HG03354 (cell line): ENCODE measurements around the gene NDUFB2.
"Not testable (repeated sequence)": the region's sequence is repeated elsewhere in the genome, so short reads cannot be mapped to it uniquely, and the experiment has no call there.

Experiments
- ATAC-seq: cut with Tn5 transposase; IDR thresholded peaks from one replicate; pipeline ENCODE4 v1.9.1; 2021; ENCODE audit warnings: mild to moderate bottlenecking; ENCODE audit not compliant: unreplicated experiment, poor library complexity, severe bottlenecking

NDUFB2 gene

GRCh38 chr7:140723574-140723973 is 27.1 kb downstream of the NDUFB2 start:
- ATAC-seq, result no peak

- no peak for ATAC-seq
Measured at GRCh38 chr7:140724706-140725105, 28.2 kb downstream of the NDUFB2 start.

GRCh38 chr7:140726281-140726680 is 29.8 kb downstream of the NDUFB2 start:
- no peak for ATAC-seq

- ATAC-seq, result no peak
Measured at GRCh38 chr7:140732416-140732815, 35.9 kb downstream of the NDUFB2 start.

GRCh38 chr7:140734096-140734495 is 37.6 kb downstream of the NDUFB2 start:
- ATAC-seq, result no peak

GRCh38 chr7:140734729-140735128 is 38.2 kb downstream of the NDUFB2 start:
- no peak for ATAC-seq

GRCh38 chr7:140738280-140738679 is 41.8 kb downstream of the NDUFB2 start:
- ATAC-seq, result no peak

- not testable (repeated sequence) for ATAC-seq
Measured at GRCh38 chr7:140743255-140743654, 46.7 kb downstream of the NDUFB2 start.

- no peak for ATAC-seq
Measured at GRCh38 chr7:140744005-140744404, 47.5 kb downstream of the NDUFB2 start.

- ATAC-seq, result no peak
Measured at GRCh38 chr7:140745266-140746058, 49.0 kb downstream of the NDUFB2 start.

- ATAC-seq, result no peak
Measured at GRCh38 chr7:140746751-140747150, 50.2 kb downstream of the NDUFB2 start.

- ATAC-seq, result no peak
Measured at GRCh38 chr7:140752533-140752932, 56.0 kb downstream of the NDUFB2 start.

GRCh38 chr7:140754506-140754905 is 58.0 kb downstream of the NDUFB2 start:
- ATAC-seq, result no peak
